Stimulated activated CD4-positive, alpha-beta T cell treated with anti-CD3 and anti-CD28 coated beads, Interleukin-15, amount 100 ng/mL, for 1 hour (primary cell): Measurements from ENCODE around the gene ZNF804B.

ENCODE experiments used
- DNase-seq, 2 donors: peaks; one replicate each; pipeline ENCODE4 v3.0.0-alpha.2; 2020; ENCODE audit warnings: low read depth in 1 of 2, low spot score in 1 of 2

ZNF804B gene

GRCh38 chr7:88967432-88967831 is 207.9 kb downstream of the ZNF804B start:
- DNase-seq: no peak

- no peak for DNase-seq
Measured at GRCh38 chr7:88969167-88969566, 209.7 kb downstream of the ZNF804B start.

GRCh38 chr7:88985295-88985694 is 225.8 kb downstream of the ZNF804B start:
- no peak for DNase-seq

GRCh38 chr7:89001306-89001705 is 241.8 kb downstream of the ZNF804B start:
- DNase-seq: no peak

- no peak for DNase-seq
Measured at GRCh38 chr7:89002981-89003956, 243.8 kb downstream of the ZNF804B start.

GRCh38 chr7:89012016-89012415 is 252.5 kb downstream of the ZNF804B start:
- DNase-seq: no peak

- DNase-seq: no peak
Measured at GRCh38 chr7:89017695-89018094, 258.2 kb downstream of the ZNF804B start.

GRCh38 chr7:89021741-89022140 is 262.2 kb downstream of the ZNF804B start:
- DNase-seq: no peak

GRCh38 chr7:89023206-89023605 is 263.7 kb downstream of the ZNF804B start:
- no peak for DNase-seq

GRCh38 chr7:89023877-89024276 is 264.4 kb downstream of the ZNF804B start:
- DNase-seq: no peak

GRCh38 chr7:89027781-89028180 is 268.3 kb downstream of the ZNF804B start:
- DNase-seq: no peak

GRCh38 chr7:89028319-89028718 is 268.8 kb downstream of the ZNF804B start:
- no peak for DNase-seq

- DNase-seq: no peak
Measured at GRCh38 chr7:89029864-89030263, 270.4 kb downstream of the ZNF804B start.

- no peak for DNase-seq
Measured at GRCh38 chr7:89041240-89041639, 281.7 kb downstream of the ZNF804B start.

- no peak for DNase-seq
Measured at GRCh38 chr7:89042940-89043339, 283.4 kb downstream of the ZNF804B start.

GRCh38 chr7:89049043-89049442 is 289.5 kb downstream of the ZNF804B start:
- no peak for DNase-seq

- no peak for DNase-seq
Measured at GRCh38 chr7:89053130-89053529, 293.6 kb downstream of the ZNF804B start.

GRCh38 chr7:89054361-89054760 is 294.9 kb downstream of the ZNF804B start:
- DNase-seq: no peak

- DNase-seq: no peak
Measured at GRCh38 chr7:89060234-89060633, 300.7 kb downstream of the ZNF804B start.

GRCh38 chr7:89064831-89065230 is 305.3 kb downstream of the ZNF804B start:
- DNase-seq: no peak

GRCh38 chr7:89067048-89067447 is 307.5 kb downstream of the ZNF804B start:
- DNase-seq: no peak

GRCh38 chr7:89072081-89072480 is 312.6 kb downstream of the ZNF804B start:
- no peak for DNase-seq

GRCh38 chr7:89073776-89074175 is 314.3 kb downstream of the ZNF804B start:
- no peak for DNase-seq
